K562 (cell line): ENCODE results near the gene VAMP4. TPM values are rescaled to one million over a fixed set of nuclear protein-coding genes. Genes with fewer than 3 reads are reported as not detected.
A peak's percentile ranks its signal among the peaks of the same experiment; 100 is the strongest.

Experiments used
- CBX5 ChIP-seq: IDR thresholded peaks from 2 replicates; pipeline ENCODE4 v1.6.1; 2014; ENCODE audit warnings: low read depth, borderline replicate concordance
- DPF2 ChIP-seq: fragments of 450-650 bp; IDR thresholded peaks from 2 replicates; pipeline ENCODE4 v1.6.1; 2016
- GATA2 ChIP-seq: sonication (generic); formaldehyde crosslinking; IDR thresholded peaks from 2 replicates; pipeline ENCODE4 v1.4.0; 2020; ENCODE audit warnings: mild to moderate bottlenecking, missing genetic modification reagents
- L3MBTL2 ChIP-seq: fragments of 450-650 bp; IDR thresholded peaks from 2 replicates; pipeline ENCODE4 v1.6.1; 2016; ENCODE audit warnings: mild to moderate bottlenecking, moderate library complexity
- NEUROD1 ChIP-seq: fragments of 150-350 bp; IDR thresholded peaks from 2 replicates; pipeline ENCODE4 v1.6.1; 2014; ENCODE audit warnings: borderline replicate concordance, low read length, low read depth; ENCODE audit not compliant: partially characterized antibody
- NR2C2 ChIP-seq, 2 experiments: fragments of 200-800 bp in 1 of 2; sonication (Bioruptor generic) in 1 of 2; sonication (generic) in 1 of 2; formaldehyde crosslinking in 1 of 2; IDR thresholded peaks; 2 replicates each; pipeline versions ENCODE4 v1.6.1 to v1.8.0; 2016 to 2022; ENCODE audit warnings: mild to moderate bottlenecking in 1 of 2, missing compliant biosample characterization in 1 of 2, missing genetic modification characterization in 1 of 2, missing genetic modification reagents in 1 of 2
- POLR2G ChIP-seq: fragments of 200-400 bp; formaldehyde crosslinking; IDR thresholded peaks from 2 replicates; pipeline ENCODE4 v1.6.1; 2017; ENCODE audit warnings: low read depth, mild to moderate bottlenecking, antibody characterized with exemption, low read length, moderate library complexity
- ZNF384 ChIP-seq: IDR thresholded peaks from 2 replicates; pipeline ENCODE4 v1.6.1; 2012; ENCODE audit warnings: low read depth, low read length, improper control_type of control experiment
- polyA plus RNA-seq, 8 experiments: library from polyadenylated mRNA; depleted of rRNA in 4 of 8; stranded (reverse) in 5 of 8; unstranded in 3 of 8; fragments of >200 nt; fragmentation: Nextera tagmentation in 2 of 8; fragmentation: Illumina TruSeq in 1 of 8; extraction: Ambion mirVana in 2 of 8; extraction: Trizol in 1 of 8; gene quantifications; 2 replicates each; pipeline versions ENCODE4 v1.2.1 to v1.2.3, GENCODE V29; 2011 to 2014; ENCODE audit warnings: inconsistent platforms in 1 of 8, missing spikeins in 1 of 8
- total RNA-seq, 7 experiments: library from RNA; depleted of rRNA in 6 of 7; stranded (reverse); fragments of >200 nt in 6 of 7; fragmentation: Illumina TruSeq in 2 of 7; extraction: Trizol in 2 of 7; gene quantifications; 2 replicates each; pipeline versions ENCODE4 v1.2.1 to v1.2.3, GENCODE V29; 2011 to 2021; ENCODE audit warnings: low replicate concordance in 1 of 7
- TF ChIP-seq, protein P1 (sequence below): IDR thresholded peaks from 2 replicates; pipeline ENCODE4 v1.6.1; 2016; ENCODE audit warnings: missing genetic modification characterization, missing compliant biosample characterization
- TF ChIP-seq, protein P2 (sequence below), 2 experiments: fragments of 450-650 bp in 1 of 2; sonication (generic) in 1 of 2; formaldehyde crosslinking in 1 of 2; IDR thresholded peaks; 2 replicates each; pipeline versions ENCODE4 v1.7.1 to v1.9.0; 2016 to 2022; ENCODE audit warnings: inconsistent platforms in 1 of 2, mild to moderate bottlenecking in 1 of 2, missing genetic modification reagents in 1 of 2

The VAMP4 gene
- total and polyA plus RNA-seq, 9 of the 15 experiments (the other 6 are each of a cell fraction or from before 2014, with no cell fraction given): 3.3 to 21.4 (median 11.9) TPM

DNA sequence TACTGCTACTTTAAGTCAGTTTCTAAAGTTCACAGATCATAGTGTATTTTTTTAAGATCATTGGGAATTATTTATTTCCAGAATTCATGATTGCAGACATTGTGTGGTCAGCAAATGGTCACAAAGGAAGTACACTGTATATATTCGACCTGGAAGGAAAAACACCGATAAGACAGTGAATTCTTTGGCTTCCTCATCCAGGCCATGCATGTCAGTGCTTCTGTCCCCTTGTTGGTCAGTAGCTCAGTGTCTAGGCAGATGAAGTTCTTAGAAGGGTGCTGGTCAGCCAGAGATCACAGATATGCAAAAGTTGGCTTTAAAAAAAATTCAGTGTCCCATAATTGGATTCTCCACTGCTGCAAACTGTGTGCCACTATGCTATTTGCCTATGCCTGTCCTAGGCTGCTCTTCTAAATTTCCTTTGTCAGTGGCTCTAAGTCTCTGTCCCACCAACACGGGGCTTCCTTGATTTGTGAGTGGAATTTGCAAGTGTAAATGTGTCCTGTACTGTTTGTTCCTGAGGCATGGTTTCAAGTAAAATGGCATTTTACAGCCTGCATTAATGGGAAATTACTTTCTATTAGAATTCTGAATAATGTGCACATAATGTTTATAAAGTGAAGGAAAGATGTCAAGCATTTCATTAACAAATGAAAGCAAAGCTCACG is 12.0 kb upstream of the VAMP4 start (continued):
- TF ChIP-seq NR2C2 (CRISPR knock-in tag; IDR thresholded peaks at IDR 0.05) (no peak), NR2C2 (tag; IDR thresholded peaks at IDR 0.05) (peak; percentile 89), DPF2 (peak; percentile 15; the same call in 1 of the 2 replicates), NEUROD1 (no peak), CBX5 (peak; percentile 33; the same call in 1 of the 2 replicates), GATA2 (CRISPR knock-in tag) (peak; percentile 64), L3MBTL2 (0 out of 2 replicates have a peak, but pooled peaks have one; percentile 12), ZNF384 (0 out of 2 replicates have a peak, but pooled peaks have one; percentile 41), POLR2G (no peak)
- TF ChIP-seq, protein P1, sequence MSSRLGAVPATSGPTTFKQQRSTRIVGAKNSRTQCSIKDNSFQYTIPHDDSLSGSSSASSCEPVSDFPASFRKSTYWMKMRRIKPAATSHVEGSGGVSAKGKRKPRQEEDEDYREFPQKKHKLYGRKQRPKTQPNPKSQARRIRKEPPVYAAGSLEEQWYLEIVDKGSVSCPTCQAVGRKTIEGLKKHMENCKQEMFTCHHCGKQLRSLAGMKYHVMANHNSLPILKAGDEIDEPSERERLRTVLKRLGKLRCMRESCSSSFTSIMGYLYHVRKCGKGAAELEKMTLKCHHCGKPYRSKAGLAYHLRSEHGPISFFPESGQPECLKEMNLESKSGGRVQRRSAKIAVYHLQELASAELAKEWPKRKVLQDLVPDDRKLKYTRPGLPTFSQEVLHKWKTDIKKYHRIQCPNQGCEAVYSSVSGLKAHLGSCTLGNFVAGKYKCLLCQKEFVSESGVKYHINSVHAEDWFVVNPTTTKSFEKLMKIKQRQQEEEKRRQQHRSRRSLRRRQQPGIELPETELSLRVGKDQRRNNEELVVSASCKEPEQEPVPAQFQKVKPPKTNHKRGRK: no peak
- TF ChIP-seq, protein P2, sequence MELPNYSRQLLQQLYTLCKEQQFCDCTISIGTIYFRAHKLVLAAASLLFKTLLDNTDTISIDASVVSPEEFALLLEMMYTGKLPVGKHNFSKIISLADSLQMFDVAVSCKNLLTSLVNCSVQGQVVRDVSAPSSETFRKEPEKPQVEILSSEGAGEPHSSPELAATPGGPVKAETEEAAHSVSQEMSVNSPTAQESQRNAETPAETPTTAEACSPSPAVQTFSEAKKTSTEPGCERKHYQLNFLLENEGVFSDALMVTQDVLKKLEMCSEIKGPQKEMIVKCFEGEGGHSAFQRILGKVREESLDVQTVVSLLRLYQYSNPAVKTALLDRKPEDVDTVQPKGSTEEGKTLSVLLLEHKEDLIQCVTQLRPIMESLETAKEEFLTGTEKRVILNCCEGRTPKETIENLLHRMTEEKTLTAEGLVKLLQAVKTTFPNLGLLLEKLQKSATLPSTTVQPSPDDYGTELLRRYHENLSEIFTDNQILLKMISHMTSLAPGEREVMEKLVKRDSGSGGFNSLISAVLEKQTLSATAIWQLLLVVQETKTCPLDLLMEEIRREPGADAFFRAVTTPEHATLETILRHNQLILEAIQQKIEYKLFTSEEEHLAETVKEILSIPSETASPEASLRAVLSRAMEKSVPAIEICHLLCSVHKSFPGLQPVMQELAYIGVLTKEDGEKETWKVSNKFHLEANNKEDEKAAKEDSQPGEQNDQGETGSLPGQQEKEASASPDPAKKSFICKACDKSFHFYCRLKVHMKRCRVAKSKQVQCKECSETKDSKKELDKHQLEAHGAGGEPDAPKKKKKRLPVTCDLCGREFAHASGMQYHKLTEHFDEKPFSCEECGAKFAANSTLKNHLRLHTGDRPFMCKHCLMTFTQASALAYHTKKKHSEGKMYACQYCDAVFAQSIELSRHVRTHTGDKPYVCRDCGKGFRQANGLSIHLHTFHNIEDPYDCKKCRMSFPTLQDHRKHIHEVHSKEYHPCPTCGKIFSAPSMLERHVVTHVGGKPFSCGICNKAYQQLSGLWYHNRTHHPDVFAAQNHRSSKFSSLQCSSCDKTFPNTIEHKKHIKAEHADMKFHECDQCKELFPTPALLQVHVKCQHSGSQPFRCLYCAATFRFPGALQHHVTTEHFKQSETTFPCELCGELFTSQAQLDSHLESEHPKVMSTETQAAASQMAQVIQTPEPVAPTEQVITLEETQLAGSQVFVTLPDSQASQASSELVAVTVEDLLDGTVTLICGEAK (IDR thresholded peaks at IDR 0.05): peak; percentile 72
- TF ChIP-seq, protein P2 (CRISPR knock-in tag; IDR thresholded peaks at IDR 0.05): no peak
